Duodenal mucosa (tissue), 2 donors: ENCODE results near the gene AK8.

Source experiments
- H3K27ac ChIP-seq: one replicate; pipeline ENCODE4 v1.7.0; 2013; ENCODE audit warnings: low read depth, low read length
- H3K27me3 ChIP-seq, 2 donors: one replicate each; pipeline ENCODE4 v1.7.0; 2013; ENCODE audit warnings: low read length in 2 of 2, control low read depth in 1 of 2; ENCODE audit not compliant: insufficient read depth in 2 of 2, control insufficient read depth in 1 of 2
- H3K36me3 ChIP-seq, 2 donors: one replicate each; pipeline ENCODE4 v1.7.0; 2013; ENCODE audit warnings: low read length in 2 of 2, control low read depth in 1 of 2; ENCODE audit not compliant: insufficient read depth in 2 of 2, control insufficient read depth in 1 of 2
- H3K4me1 ChIP-seq, 2 donors: one replicate each; pipeline ENCODE4 v1.7.0; 2013; ENCODE audit warnings: low read length in 2 of 2, control low read depth in 1 of 2; ENCODE audit not compliant: insufficient read depth in 2 of 2, control insufficient read depth in 1 of 2
- H3K4me3 ChIP-seq, 2 donors: one replicate each; pipeline ENCODE4 v1.7.0; 2013; ENCODE audit warnings: low read length in 2 of 2, low read depth in 1 of 2
- H3K9ac ChIP-seq, 2 donors: one replicate each; pipeline ENCODE4 v1.7.0; 2013; ENCODE audit warnings: low read length in 2 of 2, low read depth in 1 of 2
- H3K9me3 ChIP-seq, 2 donors: one replicate each; pipeline ENCODE4 v1.7.0; 2013; ENCODE audit warnings: low read length in 2 of 2, control low read depth in 1 of 2; ENCODE audit not compliant: control insufficient read depth in 1 of 2

The AK8 gene

DNA sequence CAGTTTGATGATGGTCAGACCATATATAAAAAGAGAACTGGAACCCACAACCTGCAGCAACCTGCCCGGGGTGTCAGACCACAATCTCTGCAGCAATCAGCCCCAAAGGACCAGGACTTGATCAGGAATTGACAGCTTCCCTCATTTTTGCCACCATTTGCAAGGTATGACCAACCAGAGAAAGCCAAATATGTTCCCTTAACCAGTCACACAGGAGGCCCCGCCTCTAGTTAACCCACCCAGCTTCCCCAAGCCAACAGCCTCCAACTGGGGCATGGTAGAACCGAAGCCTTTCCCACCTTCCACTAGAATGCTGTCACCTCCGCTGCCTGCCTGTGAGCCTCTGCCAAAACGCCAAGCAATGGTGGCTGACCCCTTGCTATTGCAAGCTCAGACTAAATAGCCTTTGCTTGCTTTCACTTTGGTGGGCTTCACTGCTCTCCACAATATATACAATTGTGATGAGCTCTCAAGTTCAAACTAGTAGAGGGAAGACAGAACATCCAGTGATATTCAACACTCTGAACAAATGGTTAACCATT lies 86.3 kb downstream of the AK8 start:
- Histone ChIP-seq H3K9me3 (no peaks in the 10 kb centered on the region), H3K9ac (no peak overlapping the region), H3K4me3 (no peak overlapping the region), H3K27ac (no peak overlapping the region), H3K36me3 (no peaks in the 10 kb centered on the region), H3K4me1 (no peaks in the 10 kb centered on the region), H3K27me3 (peaks cover 4 to 8% of the 10 kb centered on the region in 2 donors)

DNA sequence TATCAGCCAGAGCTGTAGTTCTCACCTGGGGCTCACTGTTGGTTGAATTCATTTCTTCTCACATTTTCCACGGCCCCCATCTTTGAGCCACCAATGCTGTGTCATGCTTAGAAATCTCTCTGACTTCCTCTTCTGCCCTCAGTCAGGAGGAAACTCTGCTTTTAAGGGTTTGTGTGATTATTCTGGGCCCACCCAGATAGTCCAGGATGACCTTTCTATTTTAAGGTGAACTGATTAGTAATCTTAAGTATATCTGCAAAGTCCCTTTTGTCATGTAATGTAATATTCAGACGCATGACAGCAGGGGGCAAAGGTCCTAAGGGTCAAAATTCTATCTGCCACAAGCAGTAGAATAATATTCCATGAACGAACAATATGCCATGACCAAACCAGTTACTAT lies 88.4 kb downstream of the AK8 start:
- Histone ChIP-seq H3K27ac (no peak overlapping the region), H3K4me3 (no peak overlapping the region), H3K27me3 (peaks cover 8 to 9% of the 10 kb centered on the region in 2 donors), H3K9me3 (no peaks in the 10 kb centered on the region), H3K4me1 (no peaks in the 10 kb centered on the region), H3K36me3 (no peaks in the 10 kb centered on the region), H3K9ac (no peak overlapping the region)

DNA sequence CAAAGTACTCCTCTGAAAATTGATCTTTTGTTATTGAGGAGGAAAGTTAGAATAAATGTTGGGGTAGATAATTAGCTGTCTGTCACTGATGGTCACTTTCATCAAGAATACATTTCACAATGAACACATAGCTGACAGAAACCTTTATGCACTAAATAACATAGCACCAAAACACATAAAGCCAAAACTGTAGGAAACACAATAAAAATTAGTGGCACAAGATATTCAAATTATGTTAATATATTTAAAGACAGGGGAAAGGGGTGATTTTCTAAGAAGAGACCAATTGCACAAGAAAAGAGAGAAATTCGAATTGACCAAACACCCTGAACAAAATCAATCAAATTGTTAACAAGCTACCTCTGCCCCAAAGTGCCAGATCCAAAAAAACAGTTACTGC lies 89.7 kb downstream of the AK8 start:
- no peaks in the 10 kb centered on the region for H3K4me1 ChIP-seq
- H3K4me3 ChIP-seq: no peak overlapping the region
- H3K27ac ChIP-seq: no peak overlapping the region
- no peak overlapping the region for H3K9ac ChIP-seq
- no peaks in the 10 kb centered on the region for H3K36me3 ChIP-seq
- no peaks in the 10 kb centered on the region for H3K9me3 ChIP-seq
- peaks cover 4 to 5% of the 10 kb centered on the region in 2 donors for H3K27me3 ChIP-seq

DNA sequence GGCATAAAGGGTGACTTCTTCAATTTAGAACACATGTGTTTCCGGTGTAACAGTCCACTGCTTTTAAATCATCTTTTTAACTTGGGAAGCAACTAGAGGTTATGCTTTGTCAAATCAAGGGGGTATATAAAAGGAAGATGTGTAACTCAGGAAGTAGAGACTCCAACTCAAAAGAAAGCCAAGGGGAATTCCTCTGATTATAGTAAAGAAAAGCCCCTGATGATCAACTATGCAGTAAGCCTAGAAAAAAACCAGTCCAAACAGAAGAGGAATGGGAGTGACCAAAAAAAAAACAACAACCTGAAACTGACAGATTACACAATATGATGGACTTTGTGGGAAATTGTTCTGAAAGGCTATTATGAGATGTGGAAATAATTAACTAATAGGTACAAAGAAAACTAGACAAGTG lies 90.3 kb downstream of the AK8 start:
- no peak overlapping the region for H3K4me3 ChIP-seq
- H3K9me3 ChIP-seq: no peaks in the 10 kb centered on the region

DNA sequence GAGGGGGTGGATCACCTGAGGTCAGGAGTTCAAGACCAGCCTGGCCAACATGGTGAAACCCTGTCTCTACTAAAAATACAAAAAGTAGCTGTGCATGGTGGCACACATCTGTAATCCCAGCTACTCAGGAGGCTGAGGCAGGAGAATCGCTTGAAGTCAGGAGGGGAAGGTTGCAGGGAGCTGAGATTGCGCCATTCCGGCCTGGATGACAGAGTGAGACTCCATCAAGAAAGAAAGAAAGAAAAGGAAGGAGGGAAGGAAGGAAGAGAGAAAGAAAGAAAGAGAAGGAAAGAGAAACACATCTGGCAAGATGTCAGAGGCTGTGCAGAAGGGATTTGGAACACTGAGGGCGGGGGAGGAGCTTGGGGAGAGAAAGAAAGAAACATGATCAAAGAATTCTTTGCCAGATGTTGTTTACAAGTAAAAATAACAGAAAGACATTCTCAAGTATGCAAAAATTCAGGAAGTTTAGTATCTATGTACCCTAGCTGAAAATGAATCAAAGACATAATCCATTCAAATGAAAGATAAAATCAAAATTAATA lies 93.7 kb downstream of the AK8 start:
- Histone ChIP-seq H3K9ac (no peak overlapping the region), H3K27me3 (peaks cover 4 to 5% of the 10 kb centered on the region in 2 donors), H3K27ac (no peak overlapping the region), H3K36me3 (no peaks in the 10 kb centered on the region), H3K9me3 (no peaks in the 10 kb centered on the region), H3K4me3 (no peak overlapping the region), H3K4me1 (no peaks in the 10 kb centered on the region)

More for the DNA sequence above, 90.3 kb downstream of the AK8 start:
- Histone ChIP-seq H3K36me3 (no peaks in the 10 kb centered on the region), H3K27ac (no peak overlapping the region), H3K4me1 (no peaks in the 10 kb centered on the region), H3K27me3 (peaks cover 4 to 5% of the 10 kb centered on the region in 2 donors), H3K9ac (no peak overlapping the region)

DNA sequence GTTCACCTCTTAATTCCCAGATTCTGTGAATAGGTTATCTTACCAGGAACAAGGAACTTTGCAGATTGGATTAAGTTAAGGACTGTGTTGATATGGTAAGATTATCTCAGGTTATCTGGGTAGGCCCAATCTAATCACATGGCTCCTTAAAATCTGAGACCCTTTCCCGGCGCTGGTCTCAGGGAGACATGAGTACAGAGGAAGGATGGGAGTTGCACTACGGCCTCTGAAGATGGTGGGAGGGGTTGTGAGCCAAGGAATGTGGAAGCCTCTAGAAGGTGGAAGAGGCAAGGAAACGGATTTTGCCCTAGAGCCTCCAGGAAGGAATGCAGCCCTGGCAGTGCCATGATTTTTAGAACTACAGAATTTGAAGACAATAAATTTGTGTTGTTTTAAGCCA lies 95.1 kb downstream of the AK8 start:
- H3K36me3 ChIP-seq: no peaks in the 10 kb centered on the region

DNA sequence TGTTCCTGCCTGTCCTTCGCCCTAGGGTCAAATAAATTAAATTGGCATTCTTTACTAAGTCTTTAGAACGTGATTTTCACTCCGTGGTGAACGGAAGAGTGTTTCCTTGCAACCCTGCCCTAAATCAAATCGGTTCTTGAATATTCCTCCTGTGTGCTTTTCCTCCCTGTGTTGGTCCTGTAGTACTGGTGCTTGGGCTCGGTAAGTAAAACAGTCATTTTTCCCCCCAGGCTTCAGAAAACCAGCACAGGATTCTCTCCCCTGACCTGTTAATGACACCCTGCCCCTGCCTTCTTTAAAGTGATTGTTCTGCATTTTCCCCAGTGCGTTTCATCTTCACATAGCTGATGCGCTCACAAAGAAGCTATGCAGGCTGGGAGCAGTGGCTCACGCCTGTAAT lies 96.0 kb downstream of the AK8 start:
- no peak overlapping the region for H3K9ac ChIP-seq
- no peaks in the 10 kb centered on the region for H3K4me1 ChIP-seq
- no peaks in the 10 kb centered on the region for H3K9me3 ChIP-seq
- H3K4me3 ChIP-seq: no peak overlapping the region
- H3K36me3 ChIP-seq: no peaks in the 10 kb centered on the region
- no peak overlapping the region for H3K27ac ChIP-seq
- H3K27me3 ChIP-seq: peaks cover 0 to 5% of the 10 kb centered on the region in 2 donors

More for the DNA sequence above, 95.1 kb downstream of the AK8 start:
- Histone ChIP-seq H3K9me3 (no peaks in the 10 kb centered on the region), H3K4me3 (no peak overlapping the region), H3K9ac (no peak overlapping the region), H3K27me3 (peaks cover 4 to 5% of the 10 kb centered on the region in 2 donors), H3K4me1 (no peaks in the 10 kb centered on the region), H3K27ac (no peak overlapping the region)

DNA sequence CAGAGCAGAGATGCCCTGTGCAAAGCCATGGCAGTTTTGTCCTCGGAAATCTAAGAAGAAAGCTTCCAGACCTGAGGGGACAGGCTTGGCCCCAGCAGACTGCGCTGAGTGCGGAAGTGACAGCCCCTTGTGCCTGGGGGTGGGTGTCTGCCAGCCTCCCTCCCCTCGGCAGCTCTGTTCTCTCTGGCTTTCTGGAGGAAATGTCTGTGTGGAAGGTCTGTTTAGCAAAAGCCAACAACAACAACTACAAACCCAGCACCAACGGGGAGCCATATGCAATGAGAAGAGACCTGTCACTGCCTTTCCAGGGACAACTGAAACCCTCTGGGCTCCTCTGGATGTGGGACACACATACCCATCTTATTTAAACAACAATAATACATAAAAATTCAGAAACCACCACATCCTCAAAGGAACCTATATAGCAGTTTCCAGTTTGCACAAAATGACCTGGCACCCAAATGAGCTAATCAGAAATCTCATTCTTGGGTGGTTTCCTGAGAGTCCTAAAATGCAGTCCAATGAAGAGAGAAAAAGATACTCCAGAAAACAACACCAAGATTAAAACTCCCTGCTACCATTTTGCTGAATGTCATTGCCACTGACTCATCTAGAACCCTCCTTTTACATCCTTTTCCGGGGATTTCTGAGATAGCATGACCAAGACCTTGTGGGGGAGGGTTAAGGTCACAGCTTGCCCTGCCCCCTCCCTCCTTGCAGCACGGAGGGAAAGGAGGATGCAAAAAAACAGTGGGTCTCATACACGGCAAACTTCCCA lies 97.7 kb downstream of the AK8 start:
- no peaks in the 10 kb centered on the region for H3K4me1 ChIP-seq
- H3K4me3 ChIP-seq: no peak overlapping the region
- no peak overlapping the region for H3K9ac ChIP-seq
- H3K27ac ChIP-seq: no peak overlapping the region
- no peaks in the 10 kb centered on the region for H3K27me3 ChIP-seq
- no peaks in the 10 kb centered on the region for H3K36me3 ChIP-seq
- no peaks in the 10 kb centered on the region for H3K9me3 ChIP-seq

DNA sequence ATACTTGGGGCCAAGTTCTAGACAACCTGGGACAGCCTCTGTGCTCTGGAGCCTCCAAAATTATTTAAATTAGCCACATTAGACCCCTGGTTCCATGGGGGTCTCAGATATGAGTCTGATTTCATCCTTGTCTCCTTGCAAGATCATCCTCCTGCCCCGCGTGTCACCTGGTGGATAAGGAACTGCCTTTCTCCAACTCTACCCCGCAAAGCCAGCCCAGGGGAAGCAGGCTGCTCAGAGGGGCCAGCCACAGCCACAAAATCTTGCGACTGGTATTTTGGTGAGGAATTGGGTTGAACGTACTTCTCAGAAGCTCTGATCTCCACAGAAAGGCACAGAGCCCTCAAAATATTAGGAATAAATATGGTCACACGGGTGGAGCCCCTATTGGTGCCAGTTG lies 101.2 kb downstream of the AK8 start:
- Histone ChIP-seq H3K27ac (no peak overlapping the region), H3K4me1 (no peaks in the 10 kb centered on the region), H3K9me3 (no peaks in the 10 kb centered on the region), H3K36me3 (no peaks in the 10 kb centered on the region), H3K27me3 (no peaks in the 10 kb centered on the region), H3K4me3 (no peak overlapping the region), H3K9ac (no peak overlapping the region)

DNA sequence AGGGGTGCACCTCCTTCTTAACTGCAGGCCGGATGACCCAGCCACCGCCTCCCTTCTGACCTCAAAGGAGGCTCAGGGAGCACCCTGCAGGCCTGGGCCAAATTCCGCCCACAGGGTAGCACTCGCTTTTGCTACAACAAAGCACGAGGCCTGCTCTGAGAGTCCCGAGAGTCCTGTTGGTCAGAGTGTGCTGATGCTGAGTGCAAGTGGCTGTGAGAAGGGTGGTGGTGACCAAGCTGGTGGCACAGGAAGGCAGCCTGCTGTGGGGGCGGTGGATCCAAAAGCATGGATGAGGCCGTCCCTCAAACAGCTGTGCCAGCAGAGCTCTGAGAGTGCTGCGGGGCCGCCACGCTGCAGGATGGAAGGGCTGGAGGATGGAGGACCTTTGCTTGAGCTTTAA lies 101.8 kb downstream of the AK8 start:
- Histone ChIP-seq H3K9ac (no peak overlapping the region), H3K36me3 (no peaks in the 10 kb centered on the region), H3K9me3 (no peaks in the 10 kb centered on the region), H3K27ac (no peak overlapping the region), H3K4me1 (no peaks in the 10 kb centered on the region), H3K27me3 (no peaks in the 10 kb centered on the region), H3K4me3 (no peak overlapping the region)
